Left lung (tissue), 10 donors: ENCODE results near the gene FBLN1. TPM values are rescaled to one million over a fixed set of nuclear protein-coding genes. Genes with fewer than 3 reads are reported as not detected.

Source experiments
- ATAC-seq: fragments of 200-7000 bp; cut with Tn5 transposase; one replicate; pipeline ENCODE4 v1.9.1; 2020; ENCODE audit warnings: moderate library complexity
- DNase-seq, 4 donors: peaks; one replicate each; pipeline ENCODE4 v3.0.0-alpha.2; 2013 to 2020
- H3K27ac ChIP-seq, 2 donors: fragments of 200-600 bp; sonication (generic) in 1 of 2; one replicate each; pipeline versions ENCODE4 v1.5.0 to v1.8.0; 2020 to 2021
- H3K27me3 ChIP-seq, 2 donors: fragments of 200-600 bp; sonication (generic) in 1 of 2; one replicate each; pipeline versions ENCODE4 v1.5.0 to v1.8.0; 2020 to 2021
- H3K36me3 ChIP-seq, 2 donors: fragments of 200-600 bp; sonication (generic) in 1 of 2; one replicate each; pipeline versions ENCODE4 v1.5.0 to v1.8.0; 2020 to 2021
- H3K4me1 ChIP-seq, 2 donors: fragments of 200-600 bp; one replicate each; pipeline ENCODE4 v1.8.0; 2021
- H3K4me3 ChIP-seq, 2 donors: fragments of 200-600 bp; sonication (generic) in 1 of 2; one replicate each; pipeline versions ENCODE4 v1.5.0 to v1.8.0; 2020 to 2021; ENCODE audit warnings: mild to moderate bottlenecking in 1 of 2
- H3K9me3 ChIP-seq, 2 donors: fragments of 200-600 bp; sonication (generic) in 1 of 2; one replicate each; pipeline versions ENCODE4 v1.5.0 to v1.8.0; 2020 to 2021
- CTCF ChIP-seq, 2 donors: fragments of 200-600 bp; sonication (generic) in 1 of 2; IDR thresholded peaks; one replicate each; pipeline versions ENCODE4 v1.5.0 to v1.8.0; 2021; ENCODE audit warnings: antibody characterized with exemption in 2 of 2
- intact Hi-C, 2 donors: fragments of 100-400 bp; cut with DNase I; formaldehyde crosslinking; loops; one replicate each; pipeline versions ENCODE4 v1.11.2 to v1.14.2; 2022
- polyA plus RNA-seq, 6 donors: library from polyadenylated mRNA; unstranded; fragments of 120-200 nt; gene quantifications; one replicate each; pipeline ENCODE4 v1.2.1, GENCODE V29; 2013; ENCODE audit not compliant: insufficient read length in 6 of 6
- total RNA-seq, 2 donors: library from RNA; stranded (reverse); fragmentation: NEBNext Ultra II Directional; extraction: Animal tissue kit (Norgen Biotek cat#: 25700); gene quantifications; one replicate each; pipeline ENCODE4 v1.2.1, GENCODE V29; 2021
- donor health status: DM: no; HTN: yes; CAD: no.
- donor health status: DM: no; HTN: no; CAD: no.

FBLN1 gene
- total and polyA plus RNA-seq, 8 donors, result 287 to 447 (median 312) TPM

GRCh38 chr22:45475851-45476514 lies 26.7 kb upstream of the FBLN1 start:
- DNase-seq, result no peak
- Histone ChIP-seq H3K4me1 (no peaks in the 10 kb centered on the region), H3K27me3 (peaks cover 0 to 8% of the 10 kb centered on the region in 2 donors), H3K4me3 (no peak overlapping the region), H3K36me3 (no peaks in the 10 kb centered on the region), H3K9me3 (no peaks in the 10 kb centered on the region), H3K27ac (no peak overlapping the region)
- no peak for TF ChIP-seq CTCF (IDR thresholded peaks at IDR 0.05)
- intact Hi-C loops, result no loop called here
- no peak for ATAC-seq

GRCh38 chr22:45476814-45477213 lies 25.9 kb upstream of the FBLN1 start:
- no peaks in the 10 kb centered on the region for H3K9me3 ChIP-seq
- intact Hi-C loops, result no loop called here
- H3K4me1 ChIP-seq, result no peaks in the 10 kb centered on the region
- H3K4me3 ChIP-seq, result no peak overlapping the region
- no peaks in the 10 kb centered on the region for H3K36me3 ChIP-seq
- no peak for TF ChIP-seq CTCF (IDR thresholded peaks at IDR 0.05)
- no peak for ATAC-seq
- DNase-seq, result no peak
- no peak overlapping the region for H3K27ac ChIP-seq
- H3K27me3 ChIP-seq, result peaks cover 0 to 8% of the 10 kb centered on the region in 2 donors

- Histone ChIP-seq H3K4me3 (no peak overlapping the region), H3K27me3 (peaks cover 0 to 8% of the 10 kb centered on the region in 2 donors), H3K9me3 (no peaks in the 10 kb centered on the region), H3K36me3 (no peaks in the 10 kb centered on the region), H3K4me1 (no peaks in the 10 kb centered on the region), H3K27ac (no peak overlapping the region)
- no peak for DNase-seq
- no peak for TF ChIP-seq CTCF (IDR thresholded peaks at IDR 0.05)
- intact Hi-C loops, result no loop called here
- ATAC-seq, result no peak
Observed at GRCh38 chr22:45477366-45478107, 25.1 kb upstream of the FBLN1 start.

GRCh38 chr22:45478108-45478771 lies 24.4 kb upstream of the FBLN1 start:
- DNase-seq (no peak), ATAC-seq (no peak)
- no peak overlapping the region for H3K4me3 ChIP-seq
- H3K4me1 ChIP-seq, result no peaks in the 10 kb centered on the region
- H3K27ac ChIP-seq, result no peak overlapping the region
- TF ChIP-seq CTCF (IDR thresholded peaks at IDR 0.05), result no peak
- H3K27me3 ChIP-seq, result peaks cover 0 to 8% of the 10 kb centered on the region in 2 donors
- intact Hi-C loops, result no loop called here
- H3K9me3 ChIP-seq, result no peaks in the 10 kb centered on the region
- no peaks in the 10 kb centered on the region for H3K36me3 ChIP-seq

DNA sequence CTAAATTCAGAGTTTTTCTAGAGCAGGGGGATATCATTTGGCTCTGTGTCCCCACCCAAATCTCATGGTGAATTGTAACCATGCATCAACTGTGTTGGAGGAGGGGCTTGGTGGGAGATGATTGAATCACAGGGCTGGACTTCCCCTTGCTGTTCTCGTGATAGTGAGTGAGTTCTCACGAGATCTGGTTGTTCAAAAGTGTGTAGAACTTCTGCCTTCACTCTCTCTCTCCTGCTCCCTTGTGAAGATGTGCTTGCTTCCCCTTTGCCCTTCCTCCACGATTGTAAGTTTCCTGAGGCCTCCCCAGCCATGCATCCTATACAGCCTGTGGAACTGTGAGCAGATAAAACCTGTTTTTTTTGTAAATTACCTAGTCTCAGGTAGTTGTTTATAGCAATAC lies 22.0 kb upstream of the FBLN1 start:
- no peaks in the 10 kb centered on the region for H3K36me3 ChIP-seq
- H3K27ac ChIP-seq, result no peak overlapping the region
- ATAC-seq, result no peak
- peaks cover 0 to 17% of the 10 kb centered on the region in 2 donors for H3K27me3 ChIP-seq
- intact Hi-C loops, result no loop called here
- no peaks in the 10 kb centered on the region for H3K9me3 ChIP-seq
- no peak for DNase-seq
- TF ChIP-seq CTCF (IDR thresholded peaks at IDR 0.05), result no peak
- no peaks in the 10 kb centered on the region for H3K4me1 ChIP-seq
- H3K4me3 ChIP-seq, result no peak overlapping the region
